ENCODE measurements around the gene DUSP8.
"Not testable (repeated sequence)": the region's sequence is repeated elsewhere in the genome, so short reads cannot be mapped to it uniquely, and the experiment has no call there.

The DUSP8 gene

GRCh38 chr11:1589191-1589963, 17.3 kb upstream of the DUSP8 start:
- not testable (repeated sequence) for DNase-seq (ENCODE audit: low read depth in 1 of 2, low spot score in 1 of 2)

- DNase-seq (ENCODE audit: low read depth in 1 of 2, low spot score in 1 of 2): no peak
Observed at GRCh38 chr11:1586699-1587098, 14.6 kb upstream of the DUSP8 start.

GRCh38 chr11:1584661-1585370, 12.7 kb upstream of the DUSP8 start, which contains the start of gene KRTAP5-1:
Gene KRTAP5-1, minus strand, starts transcription at chr11:1585283. Its CDS starts 34 bp downstream, at chr11:1585249.
- not testable (repeated sequence) for DNase-seq (ENCODE audit: low read depth in 1 of 2, low spot score in 1 of 2)

- DNase-seq (ENCODE audit: low read depth in 1 of 2, low spot score in 1 of 2): not testable (repeated sequence)
Observed at GRCh38 chr11:1582909-1583308, 10.8 kb upstream of the DUSP8 start.

- DNase-seq (ENCODE audit: low read depth in 1 of 2, low spot score in 1 of 2): no peak
Observed at GRCh38 chr11:1581976-1582375, 9.9 kb upstream of the DUSP8 start.

GRCh38 chr11:1576825-1577224, 4.8 kb upstream of the DUSP8 start:
- DNase-seq (ENCODE audit: low read depth in 1 of 2, low spot score in 1 of 2): no peak

GRCh38 chr11:1575756-1576155, 3.7 kb upstream of the DUSP8 start:
- DNase-seq (ENCODE audit: low read depth in 1 of 2, low spot score in 1 of 2): not testable (repeated sequence)

- no peak for DNase-seq (ENCODE audit: low read depth in 1 of 2, low spot score in 1 of 2)
Observed at GRCh38 chr11:1574933-1575242, 2.8 kb upstream of the DUSP8 start.

- DNase-seq (ENCODE audit: low read depth in 1 of 2, low spot score in 1 of 2): peak in 1 of 2 donors; percentile 45
Observed at GRCh38 chr11:1574238-1574932, 2.3 kb upstream of the DUSP8 start.

GRCh38 chr11:1573903-1574237, 1.8 kb upstream of the DUSP8 start:
- DNase-seq (ENCODE audit: low read depth in 1 of 2, low spot score in 1 of 2): no peak

GRCh38 chr11:1573077-1573902, 1.2 kb upstream of the DUSP8 start:
- DNase-seq (ENCODE audit: low read depth in 1 of 2, low spot score in 1 of 2): no peak

- no peak for DNase-seq (ENCODE audit: low read depth in 1 of 2, low spot score in 1 of 2)
Observed at GRCh38 chr11:1571760-1572196, 293 bp downstream of the DUSP8 start.

GRCh38 chr11:1570896-1571759, 943 bp downstream of the DUSP8 start:
- no peak for DNase-seq (ENCODE audit: low read depth in 1 of 2, low spot score in 1 of 2)

- DNase-seq (ENCODE audit: low read depth in 1 of 2, low spot score in 1 of 2): no peak
Observed at GRCh38 chr11:1570531-1570895, 1.6 kb downstream of the DUSP8 start.

GRCh38 chr11:1570001-1570453, 2.0 kb downstream of the DUSP8 start:
- no peak for DNase-seq (ENCODE audit: low read depth in 1 of 2, low spot score in 1 of 2)

GRCh38 chr11:1569251-1569780, 2.8 kb downstream of the DUSP8 start:
- no peak for DNase-seq (ENCODE audit: low read depth in 1 of 2, low spot score in 1 of 2)

- no peak for DNase-seq (ENCODE audit: low read depth in 1 of 2, low spot score in 1 of 2)
Observed at GRCh38 chr11:1568441-1568911, 3.6 kb downstream of the DUSP8 start.

- no peak for DNase-seq (ENCODE audit: low read depth in 1 of 2, low spot score in 1 of 2)
Observed at GRCh38 chr11:1567721-1568100, 4.4 kb downstream of the DUSP8 start.

- DNase-seq (ENCODE audit: low read depth in 1 of 2, low spot score in 1 of 2): no peak
Observed at GRCh38 chr11:1567052-1567720, 4.9 kb downstream of the DUSP8 start.
